GM23338 (cell line): ENCODE measurements around the gene MPL. TPM values are rescaled to one million over a fixed set of nuclear protein-coding genes. Genes with fewer than 3 reads are reported as not detected.
A peak's percentile ranks its signal among the peaks of the same experiment; 100 is the strongest.

Experiments
- ATAC-seq: fragments of 200-7000 bp; cut with Tn5 transposase; 3 replicates; pipeline ENCODE4 v1.9.1; 2020
- DNase-seq: peaks from one replicate; pipeline ENCODE4 v3.0.0-alpha.2; 2015; ENCODE audit warnings: low spot score
- H2AFZ ChIP-seq: fragments of 200-600 bp; sonication (generic); 2 replicates; pipeline ENCODE4 v1.8.0; 2016; ENCODE audit warnings: antibody characterized with exemption, mild to moderate bottlenecking, moderate library complexity
- H3F3A ChIP-seq: fragments of 200-600 bp; sonication (generic); replicated peaks from 2 replicates; pipeline ENCODE4 v1.8.0; 2017; ENCODE audit warnings: antibody characterized with exemption, mixed run types, low read depth
- H3K27ac ChIP-seq: fragments of 200-600 bp; sonication (generic); 2 replicates; pipeline ENCODE4 v1.6.1; 2016; ENCODE audit warnings: low read depth
- H3K27me3 ChIP-seq: fragments of 200-600 bp; sonication (generic); 2 replicates; pipeline ENCODE4 v1.8.0; 2016; ENCODE audit warnings: mild to moderate bottlenecking, mixed run types, moderate library complexity; ENCODE audit not compliant: insufficient read depth
- H3K36me3 ChIP-seq: fragments of 200-600 bp; sonication (generic); 2 replicates; pipeline ENCODE4 v1.8.0; 2016; ENCODE audit warnings: mild to moderate bottlenecking; ENCODE audit not compliant: insufficient read depth
- H3K4me1 ChIP-seq: fragments of 200-600 bp; sonication (generic); 2 replicates; pipeline ENCODE4 v1.8.0; 2016; ENCODE audit warnings: mild to moderate bottlenecking, moderate library complexity; ENCODE audit not compliant: insufficient read depth
- H3K4me2 ChIP-seq: fragments of 200-600 bp; sonication (generic); 2 replicates; pipeline ENCODE4 v1.7.1; 2017; ENCODE audit warnings: mixed run types
- H3K4me3 ChIP-seq: fragments of 200-600 bp; sonication (generic); 2 replicates; pipeline ENCODE4 v1.6.1; 2016; ENCODE audit warnings: mixed run types
- H3K79me2 ChIP-seq: fragments of 200-600 bp; sonication (generic); replicated peaks from 2 replicates; pipeline ENCODE4 v1.8.0; 2017; ENCODE audit warnings: mild to moderate bottlenecking; ENCODE audit not compliant: insufficient read depth
- H3K9me2 ChIP-seq: fragments of 200-600 bp; sonication (generic); 2 replicates; pipeline ENCODE4 v1.8.0; 2017; ENCODE audit not compliant: insufficient read depth
- H4K20me1 ChIP-seq: fragments of 200-600 bp; sonication (generic); replicated peaks from 2 replicates; pipeline ENCODE4 v1.8.0; 2017; ENCODE audit warnings: mild to moderate bottlenecking; ENCODE audit not compliant: insufficient read depth
- H3K27ac Mint-ChIP-seq: 2 replicates; pipeline ENCODE4 v1.8.0; 2020; ENCODE audit warnings: inconsistent platforms, mild to moderate bottlenecking, moderate library complexity, mixed read lengths
- H3K27me3 Mint-ChIP-seq: 3 replicates; pipeline ENCODE4 v1.8.0; 2022; ENCODE audit warnings: low read depth, mild to moderate bottlenecking, moderate library complexity, mixed read lengths, inconsistent platforms; ENCODE audit not compliant: insufficient read depth, poor library complexity
- H3K36me3 Mint-ChIP-seq: 3 replicates; pipeline ENCODE4 v1.8.0; 2021; ENCODE audit warnings: low read depth, mild to moderate bottlenecking, inconsistent platforms, moderate library complexity, mixed read lengths
- H3K4me1 Mint-ChIP-seq: 3 replicates; pipeline ENCODE4 v1.8.0; 2020; ENCODE audit warnings: mild to moderate bottlenecking, inconsistent platforms, mixed read lengths
- H3K4me3 Mint-ChIP-seq: 3 replicates; pipeline ENCODE4 v1.8.0; 2021; ENCODE audit warnings: moderate library complexity, mild to moderate bottlenecking, inconsistent platforms, mixed read lengths
- H3K9me3 Mint-ChIP-seq: 3 replicates; pipeline ENCODE4 v1.8.0; 2020; ENCODE audit warnings: moderate library complexity, mild to moderate bottlenecking, inconsistent platforms, mixed read lengths
- CREB1 ChIP-seq: fragments of 250-450 bp; sonication (Bioruptor Pico); IDR thresholded peaks from 2 replicates; pipeline ENCODE4 v1.5.0; 2020; ENCODE audit warnings: low read depth, mild to moderate bottlenecking, moderate library complexity
- EZH2 ChIP-seq: fragments of 200-600 bp; sonication (generic); IDR thresholded peaks from one replicate; pipeline ENCODE4 v1.8.0; 2017; ENCODE audit warnings: antibody characterized with exemption, mild to moderate bottlenecking, low read depth; ENCODE audit not compliant: unreplicated experiment
- EZH2phosphoT487 ChIP-seq: fragments of 200-600 bp; sonication (generic); IDR thresholded peaks from one replicate; pipeline ENCODE4 v1.8.1; 2018; ENCODE audit warnings: antibody characterized with exemption; ENCODE audit not compliant: unreplicated experiment
- JUNB ChIP-seq: IDR thresholded peaks from one replicate; pipeline ENCODE4 v1.6.1; 2016; ENCODE audit warnings: antibody characterized with exemption; ENCODE audit not compliant: unreplicated experiment
- NANOG ChIP-seq: IDR thresholded peaks from 2 replicates; pipeline ENCODE4 v1.6.1; 2016; ENCODE audit warnings: antibody characterized with exemption, borderline replicate concordance
- POLR2AphosphoS5 ChIP-seq: IDR thresholded peaks from 2 replicates; pipeline ENCODE4 v1.6.1; 2016; ENCODE audit warnings: antibody characterized with exemption, low read depth
- STAT1 ChIP-seq: IDR thresholded peaks from one replicate; pipeline ENCODE4 v1.6.1; 2016; ENCODE audit warnings: antibody characterized with exemption; ENCODE audit not compliant: unreplicated experiment
- ZNF114 ChIP-seq: fragments of 250-450 bp; sonication (Bioruptor Pico); IDR thresholded peaks from 2 replicates; pipeline ENCODE4 v1.5.0; 2020; ENCODE audit warnings: mild to moderate bottlenecking, moderate library complexity
- ZNF331 ChIP-seq: fragments of 250-450 bp; sonication (Bioruptor Pico); IDR thresholded peaks from 2 replicates; pipeline ENCODE4 v1.5.0; 2020; ENCODE audit warnings: low read depth, mild to moderate bottlenecking, moderate library complexity
- polyA plus RNA-seq: library from polyadenylated mRNA; unstranded; fragments of >200 nt; fragmentation: Nextera tagmentation; extraction: Ambion mirVana; gene quantifications from 2 replicates; pipeline ENCODE4 v1.2.1, GENCODE V29; 2016
- total RNA-seq: library from RNA; depleted of rRNA; stranded (reverse); fragments of >200 nt; shearing (Covaris generic); gene quantifications from 2 replicates; pipeline ENCODE4 v1.2.3, GENCODE V29; 2014
- TF ChIP-seq, protein P1 (sequence below), 2 experiments: fragments of 200-600 bp in 1 of 2; sonication (generic) in 1 of 2; conservative IDR thresholded peaks; 2 replicates each; pipeline versions ENCODE4 v1.5.1 to v1.6.1; 2016 to 2017; ENCODE audit warnings: antibody characterized with exemption in 2 of 2, low read depth in 2 of 2, mild to moderate bottlenecking in 2 of 2, moderate library complexity in 1 of 2
- TF ChIP-seq, protein P2 (sequence below): IDR thresholded peaks from one replicate; pipeline ENCODE4 v1.6.1; 2018; ENCODE audit warnings: antibody characterized with exemption; ENCODE audit not compliant: unreplicated experiment
- TF ChIP-seq, protein P3 (sequence below): fragments of 250-450 bp; sonication (Bioruptor Pico); IDR thresholded peaks from 2 replicates; pipeline ENCODE4 v1.5.0; 2020; ENCODE audit warnings: mild to moderate bottlenecking, moderate library complexity
- TF ChIP-seq, protein P4 (sequence below): IDR thresholded peaks from 2 replicates; pipeline ENCODE4 v1.6.1; 2016; ENCODE audit warnings: antibody characterized with exemption

Gene MPL
- total and polyA plus RNA-seq, 2 experiments from 2014 or later = not detected

DNA sequence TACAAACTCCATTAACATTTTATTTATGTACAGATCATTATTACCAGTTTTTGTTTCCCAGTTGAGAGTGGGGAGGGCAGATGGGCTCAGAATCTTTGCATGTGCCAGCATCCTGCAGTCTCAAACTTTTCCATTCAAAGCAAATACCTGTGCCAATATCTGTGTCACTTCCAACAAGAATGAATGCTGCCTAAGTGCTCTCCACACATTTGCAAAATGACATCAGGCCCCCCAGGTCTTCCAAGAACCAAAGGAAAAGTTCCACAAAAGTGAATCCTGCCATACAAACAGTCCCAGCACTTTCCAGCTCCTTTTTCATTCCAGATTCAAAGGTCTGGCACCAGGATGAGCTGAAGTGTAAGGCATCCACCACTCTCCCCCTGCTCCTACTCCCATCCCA lies 38.5 kb upstream of the MPL start:
- ATAC-seq (no peak), DNase-seq (no peak)
- H3K4me3 ChIP-seq = no peak overlapping the region
- H3K27ac ChIP-seq = no peak overlapping the region
- peaks cover 47% of the 10 kb centered on the region for H3K4me1 Mint-ChIP-seq
- peaks cover 8% of the 10 kb centered on the region for H3K27me3 Mint-ChIP-seq
- peak overlapping the region; percentile 90 for H2AFZ ChIP-seq
- no peaks in the 10 kb centered on the region for H3K27me3 ChIP-seq
- no peak overlapping the region for H3K27ac Mint-ChIP-seq
- H3K9me3 Mint-ChIP-seq = no peaks in the 10 kb centered on the region
- no peaks in the 10 kb centered on the region for H3F3A ChIP-seq
- H3K4me3 Mint-ChIP-seq = no peak overlapping the region
- no peaks in the 10 kb centered on the region for H3K9me2 ChIP-seq
- TF ChIP-seq EZH2phosphoT487 (no peak), ZNF114 (CRISPR knock-in tag) (no peak), JUNB (no peak), NANOG (no peak), STAT1 (no peak), CREB1 (no peak), POLR2AphosphoS5 (no peak), EZH2 (no peak), ZNF331 (CRISPR knock-in tag) (no peak)
- TF ChIP-seq, protein P1, sequence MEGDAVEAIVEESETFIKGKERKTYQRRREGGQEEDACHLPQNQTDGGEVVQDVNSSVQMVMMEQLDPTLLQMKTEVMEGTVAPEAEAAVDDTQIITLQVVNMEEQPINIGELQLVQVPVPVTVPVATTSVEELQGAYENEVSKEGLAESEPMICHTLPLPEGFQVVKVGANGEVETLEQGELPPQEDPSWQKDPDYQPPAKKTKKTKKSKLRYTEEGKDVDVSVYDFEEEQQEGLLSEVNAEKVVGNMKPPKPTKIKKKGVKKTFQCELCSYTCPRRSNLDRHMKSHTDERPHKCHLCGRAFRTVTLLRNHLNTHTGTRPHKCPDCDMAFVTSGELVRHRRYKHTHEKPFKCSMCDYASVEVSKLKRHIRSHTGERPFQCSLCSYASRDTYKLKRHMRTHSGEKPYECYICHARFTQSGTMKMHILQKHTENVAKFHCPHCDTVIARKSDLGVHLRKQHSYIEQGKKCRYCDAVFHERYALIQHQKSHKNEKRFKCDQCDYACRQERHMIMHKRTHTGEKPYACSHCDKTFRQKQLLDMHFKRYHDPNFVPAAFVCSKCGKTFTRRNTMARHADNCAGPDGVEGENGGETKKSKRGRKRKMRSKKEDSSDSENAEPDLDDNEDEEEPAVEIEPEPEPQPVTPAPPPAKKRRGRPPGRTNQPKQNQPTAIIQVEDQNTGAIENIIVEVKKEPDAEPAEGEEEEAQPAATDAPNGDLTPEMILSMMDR (conservative IDR thresholded peaks at IDR 0.05; ENCODE audit: low read depth in 2 of 2) = no peak
- TF ChIP-seq, protein P2, sequence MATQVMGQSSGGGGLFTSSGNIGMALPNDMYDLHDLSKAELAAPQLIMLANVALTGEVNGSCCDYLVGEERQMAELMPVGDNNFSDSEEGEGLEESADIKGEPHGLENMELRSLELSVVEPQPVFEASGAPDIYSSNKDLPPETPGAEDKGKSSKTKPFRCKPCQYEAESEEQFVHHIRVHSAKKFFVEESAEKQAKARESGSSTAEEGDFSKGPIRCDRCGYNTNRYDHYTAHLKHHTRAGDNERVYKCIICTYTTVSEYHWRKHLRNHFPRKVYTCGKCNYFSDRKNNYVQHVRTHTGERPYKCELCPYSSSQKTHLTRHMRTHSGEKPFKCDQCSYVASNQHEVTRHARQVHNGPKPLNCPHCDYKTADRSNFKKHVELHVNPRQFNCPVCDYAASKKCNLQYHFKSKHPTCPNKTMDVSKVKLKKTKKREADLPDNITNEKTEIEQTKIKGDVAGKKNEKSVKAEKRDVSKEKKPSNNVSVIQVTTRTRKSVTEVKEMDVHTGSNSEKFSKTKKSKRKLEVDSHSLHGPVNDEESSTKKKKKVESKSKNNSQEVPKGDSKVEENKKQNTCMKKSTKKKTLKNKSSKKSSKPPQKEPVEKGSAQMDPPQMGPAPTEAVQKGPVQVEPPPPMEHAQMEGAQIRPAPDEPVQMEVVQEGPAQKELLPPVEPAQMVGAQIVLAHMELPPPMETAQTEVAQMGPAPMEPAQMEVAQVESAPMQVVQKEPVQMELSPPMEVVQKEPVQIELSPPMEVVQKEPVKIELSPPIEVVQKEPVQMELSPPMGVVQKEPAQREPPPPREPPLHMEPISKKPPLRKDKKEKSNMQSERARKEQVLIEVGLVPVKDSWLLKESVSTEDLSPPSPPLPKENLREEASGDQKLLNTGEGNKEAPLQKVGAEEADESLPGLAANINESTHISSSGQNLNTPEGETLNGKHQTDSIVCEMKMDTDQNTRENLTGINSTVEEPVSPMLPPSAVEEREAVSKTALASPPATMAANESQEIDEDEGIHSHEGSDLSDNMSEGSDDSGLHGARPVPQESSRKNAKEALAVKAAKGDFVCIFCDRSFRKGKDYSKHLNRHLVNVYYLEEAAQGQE = no peak
- TF ChIP-seq, protein P3, sequence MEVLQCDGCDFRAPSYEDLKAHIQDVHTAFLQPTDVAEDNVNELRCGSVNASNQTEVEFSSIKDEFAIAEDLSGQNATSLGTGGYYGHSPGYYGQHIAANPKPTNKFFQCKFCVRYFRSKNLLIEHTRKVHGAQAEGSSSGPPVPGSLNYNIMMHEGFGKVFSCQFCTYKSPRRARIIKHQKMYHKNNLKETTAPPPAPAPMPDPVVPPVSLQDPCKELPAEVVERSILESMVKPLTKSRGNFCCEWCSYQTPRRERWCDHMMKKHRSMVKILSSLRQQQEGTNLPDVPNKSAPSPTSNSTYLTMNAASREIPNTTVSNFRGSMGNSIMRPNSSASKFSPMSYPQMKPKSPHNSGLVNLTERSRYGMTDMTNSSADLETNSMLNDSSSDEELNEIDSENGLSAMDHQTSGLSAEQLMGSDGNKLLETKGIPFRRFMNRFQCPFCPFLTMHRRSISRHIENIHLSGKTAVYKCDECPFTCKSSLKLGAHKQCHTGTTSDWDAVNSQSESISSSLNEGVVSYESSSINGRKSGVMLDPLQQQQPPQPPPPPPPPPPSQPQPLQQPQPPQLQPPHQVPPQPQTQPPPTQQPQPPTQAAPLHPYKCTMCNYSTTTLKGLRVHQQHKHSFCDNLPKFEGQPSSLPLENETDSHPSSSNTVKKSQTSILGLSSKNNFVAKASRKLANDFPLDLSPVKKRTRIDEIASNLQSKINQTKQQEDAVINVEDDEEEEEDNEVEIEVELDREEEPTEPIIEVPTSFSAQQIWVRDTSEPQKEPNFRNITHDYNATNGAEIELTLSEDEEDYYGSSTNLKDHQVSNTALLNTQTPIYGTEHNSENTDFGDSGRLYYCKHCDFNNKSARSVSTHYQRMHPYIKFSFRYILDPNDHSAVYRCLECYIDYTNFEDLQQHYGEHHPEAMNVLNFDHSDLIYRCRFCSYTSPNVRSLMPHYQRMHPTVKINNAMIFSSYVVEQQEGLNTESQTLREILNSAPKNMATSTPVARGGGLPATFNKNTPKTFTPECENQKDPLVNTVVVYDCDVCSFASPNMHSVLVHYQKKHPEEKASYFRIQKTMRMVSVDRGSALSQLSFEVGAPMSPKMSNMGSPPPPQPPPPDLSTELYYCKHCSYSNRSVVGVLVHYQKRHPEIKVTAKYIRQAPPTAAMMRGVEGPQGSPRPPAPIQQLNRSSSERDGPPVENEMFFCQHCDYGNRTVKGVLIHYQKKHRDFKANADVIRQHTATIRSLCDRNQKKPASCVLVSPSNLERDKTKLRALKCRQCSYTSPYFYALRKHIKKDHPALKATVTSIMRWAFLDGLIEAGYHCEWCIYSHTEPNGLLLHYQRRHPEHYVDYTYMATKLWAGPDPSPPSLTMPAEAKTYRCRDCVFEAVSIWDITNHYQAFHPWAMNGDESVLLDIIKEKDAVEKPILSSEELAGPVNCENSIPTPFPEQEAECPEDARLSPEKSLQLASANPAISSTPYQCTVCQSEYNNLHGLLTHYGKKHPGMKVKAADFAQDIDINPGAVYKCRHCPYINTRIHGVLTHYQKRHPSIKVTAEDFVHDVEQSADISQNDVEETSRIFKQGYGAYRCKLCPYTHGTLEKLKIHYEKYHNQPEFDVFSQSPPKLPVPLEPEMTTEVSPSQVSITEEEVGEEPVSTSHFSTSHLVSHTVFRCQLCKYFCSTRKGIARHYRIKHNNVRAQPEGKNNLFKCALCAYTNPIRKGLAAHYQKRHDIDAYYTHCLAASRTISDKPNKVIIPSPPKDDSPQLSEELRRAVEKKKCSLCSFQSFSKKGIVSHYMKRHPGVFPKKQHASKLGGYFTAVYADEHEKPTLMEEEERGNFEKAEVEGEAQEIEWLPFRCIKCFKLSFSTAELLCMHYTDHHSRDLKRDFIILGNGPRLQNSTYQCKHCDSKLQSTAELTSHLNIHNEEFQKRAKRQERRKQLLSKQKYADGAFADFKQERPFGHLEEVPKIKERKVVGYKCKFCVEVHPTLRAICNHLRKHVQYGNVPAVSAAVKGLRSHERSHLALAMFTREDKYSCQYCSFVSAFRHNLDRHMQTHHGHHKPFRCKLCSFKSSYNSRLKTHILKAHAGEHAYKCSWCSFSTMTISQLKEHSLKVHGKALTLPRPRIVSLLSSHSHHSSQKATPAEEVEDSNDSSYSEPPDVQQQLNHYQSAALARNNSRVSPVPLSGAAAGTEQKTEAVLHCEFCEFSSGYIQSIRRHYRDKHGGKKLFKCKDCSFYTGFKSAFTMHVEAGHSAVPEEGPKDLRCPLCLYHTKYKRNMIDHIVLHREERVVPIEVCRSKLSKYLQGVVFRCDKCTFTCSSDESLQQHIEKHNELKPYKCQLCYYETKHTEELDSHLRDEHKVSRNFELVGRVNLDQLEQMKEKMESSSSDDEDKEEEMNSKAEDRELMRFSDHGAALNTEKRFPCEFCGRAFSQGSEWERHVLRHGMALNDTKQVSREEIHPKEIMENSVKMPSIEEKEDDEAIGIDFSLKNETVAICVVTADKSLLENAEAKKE (CRISPR knock-in tag) = no peak
- TF ChIP-seq, protein P4, sequence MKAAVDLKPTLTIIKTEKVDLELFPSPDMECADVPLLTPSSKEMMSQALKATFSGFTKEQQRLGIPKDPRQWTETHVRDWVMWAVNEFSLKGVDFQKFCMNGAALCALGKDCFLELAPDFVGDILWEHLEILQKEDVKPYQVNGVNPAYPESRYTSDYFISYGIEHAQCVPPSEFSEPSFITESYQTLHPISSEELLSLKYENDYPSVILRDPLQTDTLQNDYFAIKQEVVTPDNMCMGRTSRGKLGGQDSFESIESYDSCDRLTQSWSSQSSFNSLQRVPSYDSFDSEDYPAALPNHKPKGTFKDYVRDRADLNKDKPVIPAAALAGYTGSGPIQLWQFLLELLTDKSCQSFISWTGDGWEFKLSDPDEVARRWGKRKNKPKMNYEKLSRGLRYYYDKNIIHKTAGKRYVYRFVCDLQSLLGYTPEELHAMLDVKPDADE = no peak
- peaks cover 36% of the 10 kb centered on the region for H3K4me1 ChIP-seq
- H4K20me1 ChIP-seq = no peaks in the 10 kb centered on the region
- H3K36me3 ChIP-seq = no peaks in the 10 kb centered on the region
- H3K36me3 Mint-ChIP-seq = no peaks in the 10 kb centered on the region
- no peak overlapping the region for H3K4me2 ChIP-seq
- H3K79me2 ChIP-seq = no peaks in the 10 kb centered on the region
